GM12865 (cell line): ENCODE results near the gene FBXO7.

Experiments used
- DNase-seq: peaks from one replicate; pipeline ENCODE4 v3.0.0; 2010; ENCODE audit warnings: low read depth
- H3K4me3 ChIP-seq: 2 replicates; pipeline ENCODE4 v1.5.1; 2011; ENCODE audit warnings: mild to moderate bottlenecking, low read depth, low read length, control low read depth
- CTCF ChIP-seq: IDR thresholded peaks from 2 replicates; pipeline ENCODE4 v1.5.1; 2011; ENCODE audit warnings: low read length, control low read depth, low read depth, inconsistent platforms; ENCODE audit not compliant: insufficient read depth; ENCODE audit errors: missing control alignments

The FBXO7 gene

GRCh38 chr22:32528316-32528715 lies 53.7 kb downstream of the FBXO7 start:
- no peak for TF ChIP-seq CTCF
- no peak overlapping the region for H3K4me3 ChIP-seq
- DNase-seq, result no peak

- TF ChIP-seq CTCF, result peak; percentile 72
- peak; percentile 81 for DNase-seq
- no peak overlapping the region for H3K4me3 ChIP-seq
These were observed 54.7 kb downstream of the FBXO7 start for GRCh38 chr22:32528984-32529982.

GRCh38 chr22:32531228-32531627 lies 56.6 kb downstream of the FBXO7 start:
- no peak for TF ChIP-seq CTCF
- no peak for DNase-seq
- no peak overlapping the region for H3K4me3 ChIP-seq

GRCh38 chr22:32531931-32532819 lies 57.6 kb downstream of the FBXO7 start:
- H3K4me3 ChIP-seq, result no peak overlapping the region
- TF ChIP-seq CTCF, result no peak
- DNase-seq, result no peak

- no peak overlapping the region for H3K4me3 ChIP-seq
- TF ChIP-seq CTCF, result no peak
- DNase-seq, result no peak
These were observed 58.2 kb downstream of the FBXO7 start for GRCh38 chr22:32532820-32533128.

GRCh38 chr22:32533265-32534111 lies 58.9 kb downstream of the FBXO7 start:
- no peak overlapping the region for H3K4me3 ChIP-seq
- no peak for DNase-seq
- no peak for TF ChIP-seq CTCF
